NCI-H82 treated with DMSO at 0.1 percent for 48 hours (cell line): Measurements from ENCODE around the gene TMEM254.
"Not testable (repeated sequence)": the region's sequence is repeated elsewhere in the genome, so short reads cannot be mapped to it uniquely, and the experiment has no call there.

ENCODE experiments used
- DNase-seq: peaks from one replicate; lab custom pipeline; 2025; ENCODE audit not compliant: unreplicated experiment; lab: John Stamatoyannopoulos, UW

The TMEM254 gene

DNA sequence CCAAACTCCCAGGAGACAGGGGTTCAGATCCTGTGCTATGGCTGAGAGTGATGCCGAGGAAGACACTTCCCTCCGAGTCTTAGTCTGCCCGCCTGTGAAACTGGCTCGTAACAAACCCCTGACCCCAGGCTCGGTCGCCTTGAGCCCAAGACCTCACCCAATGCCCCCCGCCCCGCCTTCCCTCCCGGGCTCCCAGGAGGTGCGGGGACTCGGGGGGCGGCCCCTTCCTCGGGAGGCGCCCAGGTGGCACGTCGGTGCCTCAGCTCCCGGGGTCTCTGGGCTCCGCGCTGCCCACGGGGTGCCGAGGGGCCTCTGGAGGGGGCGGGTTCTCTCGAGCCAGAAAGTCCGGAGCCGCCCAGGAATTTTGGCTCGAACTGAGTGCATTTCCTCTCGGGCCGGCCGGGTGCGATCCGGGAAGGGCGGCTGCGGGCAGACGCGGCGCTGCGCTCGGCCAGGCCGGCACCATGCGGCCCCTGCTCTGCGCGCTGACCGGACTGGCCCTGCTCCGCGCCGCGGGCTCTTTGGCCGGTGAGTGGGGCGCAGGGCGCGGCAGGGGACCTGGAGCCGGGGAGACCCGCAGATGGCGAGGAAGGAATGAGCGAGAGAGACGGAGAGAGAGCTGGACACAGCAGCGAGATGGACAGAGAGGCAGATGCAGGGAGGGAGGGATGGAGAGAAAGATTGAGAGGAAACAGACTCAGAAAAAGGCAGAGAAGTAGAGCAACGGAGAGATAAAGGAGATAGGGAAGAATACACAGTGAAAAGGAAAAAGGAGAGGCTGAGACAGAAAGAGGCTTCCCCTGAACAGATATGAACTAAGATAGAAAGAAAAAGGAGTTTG, 54.1 kb downstream of the TMEM254 start, which contains the start of gene PLAC9:
PLAC9 (plus strand) TSS at position 432 of the 841 bp plus-strand sequence; CDS start at position 465, 33 bp downstream.
- no peak for DNase-seq

DNA sequence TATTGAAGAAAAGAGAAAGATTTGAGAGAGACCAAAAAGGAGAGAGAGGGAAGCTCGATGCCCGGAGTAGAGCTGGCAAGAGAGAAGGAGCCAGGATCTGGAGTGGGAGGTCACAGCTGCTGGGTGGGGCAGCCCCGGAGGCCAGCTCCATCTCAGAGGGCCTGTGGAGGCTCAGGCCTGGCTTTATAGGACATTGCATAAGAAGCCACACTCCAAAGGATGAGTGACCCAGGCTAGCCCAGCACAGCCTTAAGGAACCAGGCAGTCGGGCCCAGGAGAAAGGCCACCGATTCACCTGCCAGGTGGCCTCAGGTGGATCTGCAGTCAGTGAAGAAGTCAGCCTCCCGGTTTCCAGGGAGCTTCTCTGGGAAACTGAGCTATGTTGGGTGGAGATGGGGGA, 54.7 kb downstream of the TMEM254 start:
- DNase-seq: no peak

DNA sequence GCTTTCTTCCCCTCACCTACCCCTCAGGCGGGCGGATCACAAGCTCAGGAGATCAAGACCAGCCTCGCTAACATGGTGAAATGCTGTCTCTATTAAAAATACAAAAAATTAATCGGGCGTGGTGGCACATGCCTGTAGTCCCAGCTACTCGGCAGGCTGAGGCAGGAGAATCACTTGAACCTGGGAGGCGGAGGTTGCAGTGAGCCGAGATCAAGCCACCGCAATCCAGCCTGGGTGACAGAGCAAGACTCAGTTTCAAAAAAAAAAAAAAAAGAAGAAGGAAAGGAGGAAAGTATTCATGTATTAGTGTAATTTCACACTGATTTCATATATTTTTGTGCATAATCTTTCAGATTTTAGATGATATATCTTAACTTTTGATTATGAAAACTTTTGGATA, 55.2 kb downstream of the TMEM254 start:
- not testable (repeated sequence) for DNase-seq

DNA sequence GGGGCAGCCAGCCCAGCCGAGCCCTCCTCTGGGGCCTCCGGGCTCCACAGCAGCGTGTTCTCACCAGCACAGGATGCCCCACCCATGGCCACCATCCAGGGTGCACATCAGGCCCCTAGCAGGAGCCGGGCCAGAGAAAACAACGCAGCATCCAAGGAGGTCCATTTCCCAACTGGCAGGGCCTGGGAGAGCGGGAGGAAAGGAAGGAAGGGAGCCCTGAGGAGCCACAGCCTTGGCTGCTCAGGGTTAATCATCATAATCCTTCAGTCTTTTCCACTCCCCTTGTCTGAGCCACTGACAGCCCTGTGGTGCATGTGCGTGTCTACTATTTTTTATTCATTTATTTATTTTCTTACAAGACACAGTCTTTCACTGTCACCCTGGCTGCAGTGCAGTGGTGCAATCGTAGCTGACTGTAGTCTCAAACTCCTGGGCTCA, 57.7 kb downstream of the TMEM254 start:
- DNase-seq: no peak

DNA sequence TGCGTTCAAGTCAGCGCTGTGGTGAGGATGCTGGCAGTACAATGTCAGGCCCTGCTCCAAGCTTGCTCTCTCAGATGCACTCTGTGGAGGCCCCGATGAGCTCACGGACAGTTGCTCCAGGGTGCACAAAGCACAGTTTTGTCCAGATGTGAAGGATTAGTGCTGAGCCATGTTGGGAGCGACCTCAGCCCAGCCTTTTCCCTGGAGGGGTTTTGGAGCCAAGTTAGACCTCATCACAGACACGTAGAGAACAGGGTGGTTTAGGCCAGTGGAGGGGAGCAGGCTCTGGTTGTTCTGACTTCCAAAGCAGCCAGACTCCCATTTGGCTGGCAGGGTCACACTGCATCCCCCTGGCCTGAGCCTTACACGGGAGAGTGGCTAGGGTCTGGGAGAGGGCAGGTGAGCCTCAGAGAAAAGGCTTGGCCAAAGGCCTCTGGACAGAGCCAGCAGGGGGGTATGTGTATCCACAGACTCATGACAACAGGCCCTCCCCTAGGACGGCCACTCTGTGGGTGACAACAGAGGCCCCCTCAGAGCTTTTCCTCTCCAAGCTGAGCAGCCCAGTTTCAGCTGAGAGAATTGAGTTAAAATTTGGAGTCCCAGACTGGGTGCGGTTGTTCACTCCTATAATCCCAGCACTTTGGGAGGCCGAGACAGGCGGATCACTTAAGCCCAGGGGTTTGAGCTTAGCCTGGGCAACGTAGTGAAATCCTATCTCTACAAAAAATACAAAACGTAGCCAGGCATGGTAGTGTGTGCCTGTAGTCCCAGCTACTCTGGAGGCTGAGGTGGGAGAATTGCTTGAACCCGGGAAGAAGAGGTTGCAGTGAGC, 58.8 kb downstream of the TMEM254 start:
- no peak for DNase-seq

DNA sequence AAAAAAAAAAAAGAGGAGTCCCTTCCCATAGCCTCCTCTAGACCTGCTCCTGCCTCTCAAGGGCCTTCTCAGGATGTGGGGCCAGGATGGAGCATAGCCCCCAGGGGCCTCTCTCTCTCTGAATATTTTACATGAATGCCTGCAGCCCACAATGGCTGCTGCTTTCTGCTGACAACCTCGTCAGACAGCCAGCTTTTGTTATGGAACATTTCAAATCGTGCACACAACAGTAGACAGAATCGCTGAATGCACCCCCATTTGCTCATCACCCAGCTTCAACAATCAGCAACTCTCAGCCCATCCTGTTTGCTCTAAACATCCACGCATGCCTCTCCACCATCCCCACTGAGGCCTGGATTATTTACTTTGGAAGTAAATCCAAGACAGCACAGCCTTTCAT, 59.5 kb downstream of the TMEM254 start:
- DNase-seq: no peak

DNA sequence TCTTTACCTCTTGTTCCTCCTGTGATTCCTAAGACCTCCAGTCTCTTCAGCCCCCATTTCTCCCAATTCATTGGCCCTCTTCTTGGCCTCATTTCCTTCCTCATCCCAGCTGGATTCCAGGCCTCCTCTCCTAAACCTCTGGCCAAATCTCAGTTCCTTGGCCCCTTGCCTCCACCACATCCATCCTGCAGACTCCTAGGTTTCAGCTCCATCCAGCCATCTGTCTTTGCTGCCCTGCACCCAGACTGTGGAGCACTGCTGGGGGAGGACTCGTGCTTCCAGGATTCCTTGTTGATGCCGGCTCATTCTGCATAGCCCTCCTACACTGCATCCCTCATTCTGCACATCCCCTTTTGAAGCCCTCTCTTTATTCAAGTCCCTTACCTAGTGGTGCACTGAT, 60.8 kb downstream of the TMEM254 start:
- DNase-seq: no peak

DNA sequence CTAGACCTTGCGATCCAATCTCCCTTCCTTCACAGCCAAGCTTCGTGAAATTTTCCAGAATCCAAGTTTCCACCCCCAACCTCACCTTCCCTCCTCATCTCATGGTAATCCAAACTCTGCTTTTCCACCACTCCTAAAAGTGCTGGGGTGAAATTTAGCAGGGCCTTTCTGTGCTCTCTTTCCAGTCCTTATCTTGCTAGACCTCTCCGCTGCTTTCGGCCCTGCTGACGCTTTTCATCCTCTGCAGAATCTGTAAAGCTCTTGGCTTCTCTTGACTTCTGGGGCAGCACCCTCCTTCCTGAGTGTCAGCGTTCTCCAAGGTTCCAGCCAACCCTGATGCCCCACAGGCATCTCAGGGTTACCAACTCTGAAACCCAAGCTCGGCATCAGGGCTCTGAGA, 61.8 kb downstream of the TMEM254 start:
- DNase-seq: no peak

DNA sequence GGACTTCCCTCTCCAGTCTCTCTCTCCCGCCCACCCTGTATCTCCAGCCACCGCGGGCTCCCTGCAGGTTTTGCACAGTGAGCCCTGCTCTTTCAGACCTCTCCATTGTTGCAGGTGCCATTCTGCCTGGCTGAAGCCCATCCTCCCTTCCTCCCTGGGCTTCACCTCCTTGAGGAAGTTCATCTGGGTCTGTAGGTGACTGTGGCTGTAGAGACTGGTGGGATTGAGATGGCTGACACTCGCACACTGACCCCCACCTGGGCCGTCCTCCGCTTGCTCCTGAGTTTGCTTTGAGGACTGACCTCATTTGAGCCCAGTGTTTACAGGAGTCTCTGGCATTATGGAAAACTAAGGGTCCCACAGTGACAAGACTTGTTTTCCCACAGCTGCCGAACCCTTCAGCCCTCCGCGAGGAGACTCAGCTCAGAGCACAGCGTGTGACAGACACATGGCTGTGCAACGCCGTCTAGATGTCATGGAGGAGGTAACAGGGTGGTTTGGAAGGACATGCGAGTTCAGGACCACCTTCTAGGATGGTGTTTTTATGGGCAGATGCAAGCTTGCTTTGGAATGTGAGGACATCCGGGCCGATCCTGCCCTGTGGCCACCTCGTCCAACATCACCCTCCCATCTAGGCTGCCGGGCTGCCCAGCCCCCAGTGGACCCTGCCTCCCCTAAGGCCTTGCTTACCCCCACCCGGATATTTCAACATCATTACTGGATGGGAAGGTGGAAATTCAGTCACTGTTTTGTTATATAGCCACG, 63.4 kb downstream of the TMEM254 start:
- DNase-seq: no peak
